DND-41 (cell line): Measurements from ENCODE around the gene LPCAT1.

Experiments used
- EZH2 ChIP-seq: IDR thresholded peaks from 3 replicates; pipeline ENCODE4 v1.6.1; 2012; ENCODE audit warnings: borderline replicate concordance, low read depth, mild to moderate bottlenecking, moderate library complexity, low read length, inconsistent platforms; ENCODE audit not compliant: severe bottlenecking
- TF ChIP-seq, protein P1 (sequence below): IDR thresholded peaks from 2 replicates; pipeline ENCODE4 v1.5.1; 2012; ENCODE audit warnings: borderline replicate concordance, low read length, moderate library complexity, mild to moderate bottlenecking; ENCODE audit not compliant: poor library complexity, severe bottlenecking; ENCODE audit errors: extremely low read depth

DNA sequence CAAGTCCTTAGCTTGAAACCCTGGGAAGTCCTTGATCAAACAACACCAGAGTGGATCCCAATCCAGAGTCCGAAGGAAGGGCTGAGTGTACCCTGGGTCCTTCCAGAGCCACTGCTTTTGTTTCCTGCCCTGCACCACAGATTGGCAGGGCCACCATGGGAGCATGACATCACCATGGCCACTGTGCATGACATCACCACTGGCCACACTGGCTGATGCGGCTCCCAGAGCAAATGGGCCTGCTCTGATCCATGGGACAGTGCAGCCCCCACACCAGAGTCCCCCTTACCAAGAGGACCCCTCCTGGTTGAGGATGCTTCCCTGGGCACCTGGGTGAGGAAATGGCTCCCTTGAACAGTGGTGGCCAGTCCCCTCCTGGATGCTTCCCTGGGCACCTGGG lies 88.4 kb downstream of the LPCAT1 start:
- TF ChIP-seq, protein P1, sequence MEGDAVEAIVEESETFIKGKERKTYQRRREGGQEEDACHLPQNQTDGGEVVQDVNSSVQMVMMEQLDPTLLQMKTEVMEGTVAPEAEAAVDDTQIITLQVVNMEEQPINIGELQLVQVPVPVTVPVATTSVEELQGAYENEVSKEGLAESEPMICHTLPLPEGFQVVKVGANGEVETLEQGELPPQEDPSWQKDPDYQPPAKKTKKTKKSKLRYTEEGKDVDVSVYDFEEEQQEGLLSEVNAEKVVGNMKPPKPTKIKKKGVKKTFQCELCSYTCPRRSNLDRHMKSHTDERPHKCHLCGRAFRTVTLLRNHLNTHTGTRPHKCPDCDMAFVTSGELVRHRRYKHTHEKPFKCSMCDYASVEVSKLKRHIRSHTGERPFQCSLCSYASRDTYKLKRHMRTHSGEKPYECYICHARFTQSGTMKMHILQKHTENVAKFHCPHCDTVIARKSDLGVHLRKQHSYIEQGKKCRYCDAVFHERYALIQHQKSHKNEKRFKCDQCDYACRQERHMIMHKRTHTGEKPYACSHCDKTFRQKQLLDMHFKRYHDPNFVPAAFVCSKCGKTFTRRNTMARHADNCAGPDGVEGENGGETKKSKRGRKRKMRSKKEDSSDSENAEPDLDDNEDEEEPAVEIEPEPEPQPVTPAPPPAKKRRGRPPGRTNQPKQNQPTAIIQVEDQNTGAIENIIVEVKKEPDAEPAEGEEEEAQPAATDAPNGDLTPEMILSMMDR: no peak
- no peak for TF ChIP-seq EZH2
